Measurements from ENCODE around the gene DOCK3.
A peak's percentile ranks its signal among the peaks of the same experiment; 100 is the strongest.

Gene DOCK3

DNA sequence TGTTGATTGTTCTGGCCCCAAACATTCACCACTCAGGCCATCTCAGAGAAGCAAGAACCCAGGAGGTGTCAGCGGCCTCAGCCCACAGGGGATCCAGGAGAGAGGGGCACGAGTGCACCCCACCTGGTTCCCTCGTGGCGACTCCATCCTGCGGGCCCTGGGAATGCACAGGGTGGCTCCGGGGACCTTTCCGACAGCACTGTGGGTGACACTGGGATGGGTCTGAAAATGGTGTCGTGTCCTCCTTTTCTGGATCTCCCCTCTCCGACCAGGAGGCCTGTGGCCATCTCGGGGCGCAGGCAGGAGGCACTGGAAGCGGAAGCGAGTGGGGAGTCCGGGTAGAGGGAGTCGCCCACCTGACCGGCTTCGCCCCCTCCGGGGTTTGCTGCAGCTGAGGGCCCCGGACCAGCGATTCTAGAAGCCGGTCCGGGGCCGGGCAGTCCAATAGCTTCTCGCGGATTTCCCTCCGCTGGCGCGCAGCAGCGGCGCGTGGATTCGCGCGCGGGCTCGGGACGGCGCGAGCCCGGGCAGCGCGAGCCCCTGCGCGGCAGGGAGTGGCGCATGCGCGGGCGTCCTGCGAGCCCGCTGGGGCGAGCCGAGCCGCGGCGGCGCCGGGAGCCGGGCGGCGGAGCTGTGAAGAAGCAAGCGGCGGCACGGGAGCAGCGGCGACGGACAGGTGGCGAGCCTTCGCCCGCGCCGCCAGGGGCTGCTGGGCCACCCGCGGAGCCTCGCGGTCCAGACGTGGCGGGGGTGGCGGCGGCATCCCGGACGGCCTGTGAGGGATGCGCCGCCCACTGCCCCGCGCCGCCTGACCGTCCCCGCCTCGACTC, at the start of gene DOCK3:
Gene DOCK3 (plus strand): TSS at position 579 of the 830 bp plus-strand sequence. CDS start 337 bp downstream, outside the sequence.
- DNase-seq: peak; percentile 57 to 61

- DNase-seq: no peak
These were observed 49.2 kb upstream of the DOCK3 start for GRCh38 chr3:50625231-50626182.

DNA sequence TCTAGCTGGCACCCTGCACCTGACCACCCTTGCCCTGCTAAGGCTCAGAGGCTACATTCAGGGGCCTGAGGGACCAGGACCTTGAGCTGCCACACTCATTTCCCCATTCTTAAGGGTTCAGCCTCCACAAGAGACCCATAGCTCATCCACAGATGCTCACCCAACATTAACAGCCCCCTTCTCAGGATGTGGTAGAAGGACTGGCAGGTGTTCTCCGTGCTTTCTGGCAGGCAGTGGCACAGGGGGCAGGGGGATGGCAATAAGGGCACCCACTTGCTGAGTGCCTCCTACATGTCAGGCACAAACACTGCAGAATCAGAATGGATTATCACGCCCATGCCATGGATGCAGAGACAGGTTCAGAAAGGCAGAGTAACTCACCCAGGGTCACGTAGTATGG, 48.3 kb upstream of the DOCK3 start:
- DNase-seq: no peak

DNA sequence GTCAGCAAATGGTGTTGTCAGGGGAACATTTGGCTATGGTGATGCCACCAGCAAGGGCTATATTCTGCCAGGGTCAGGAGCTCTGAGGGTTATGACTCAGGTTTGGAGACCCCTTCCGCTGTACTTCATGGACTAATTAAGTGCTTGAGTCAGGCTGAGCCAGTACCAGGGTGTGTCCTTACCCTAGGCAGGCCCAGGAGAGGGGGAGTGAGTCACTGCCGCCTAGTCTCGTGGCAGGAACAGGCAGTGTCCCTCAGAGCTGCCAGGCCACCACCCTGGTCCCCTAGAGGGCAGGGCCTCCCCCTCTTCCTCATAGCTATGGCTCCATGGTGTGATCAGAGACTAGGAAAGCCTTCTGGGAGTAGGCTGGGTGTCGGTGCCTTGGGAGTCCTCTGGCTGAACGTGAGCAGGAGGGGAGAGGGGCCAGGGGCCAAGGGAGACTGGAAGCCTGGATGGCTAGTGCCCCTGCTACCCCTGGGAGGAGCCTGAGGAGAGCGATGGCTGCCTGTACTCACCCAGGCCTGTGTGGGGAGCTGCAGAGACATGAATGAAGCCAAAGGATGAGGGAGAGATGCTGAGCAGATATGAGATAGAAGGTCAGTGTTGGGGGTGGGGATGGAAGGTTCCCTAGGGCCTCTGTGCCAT, 47.2 kb upstream of the DOCK3 start:
- peak in 1 of 2 donors; percentile 82 for DNase-seq

DNA sequence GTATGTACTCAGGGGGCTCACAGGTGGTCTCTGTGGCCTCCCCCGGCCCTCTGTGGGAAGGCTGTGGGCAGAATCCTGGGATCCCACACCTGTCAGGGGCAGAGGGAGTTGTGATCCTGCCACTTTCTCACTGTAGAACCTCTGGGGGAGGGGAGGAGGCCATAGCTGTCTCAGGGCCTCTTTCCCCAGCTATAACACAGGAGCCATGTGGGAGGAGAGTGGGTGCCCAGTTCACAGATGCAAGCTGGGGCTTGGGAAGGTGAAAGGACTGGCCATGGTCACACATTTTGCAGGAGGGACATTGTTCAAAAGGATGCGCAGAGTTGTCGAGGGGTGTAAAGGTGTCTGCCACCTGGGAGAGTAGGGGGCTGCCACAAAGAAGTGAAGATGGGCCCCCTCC, 46.1 kb upstream of the DOCK3 start:
- no peak for DNase-seq

DNA sequence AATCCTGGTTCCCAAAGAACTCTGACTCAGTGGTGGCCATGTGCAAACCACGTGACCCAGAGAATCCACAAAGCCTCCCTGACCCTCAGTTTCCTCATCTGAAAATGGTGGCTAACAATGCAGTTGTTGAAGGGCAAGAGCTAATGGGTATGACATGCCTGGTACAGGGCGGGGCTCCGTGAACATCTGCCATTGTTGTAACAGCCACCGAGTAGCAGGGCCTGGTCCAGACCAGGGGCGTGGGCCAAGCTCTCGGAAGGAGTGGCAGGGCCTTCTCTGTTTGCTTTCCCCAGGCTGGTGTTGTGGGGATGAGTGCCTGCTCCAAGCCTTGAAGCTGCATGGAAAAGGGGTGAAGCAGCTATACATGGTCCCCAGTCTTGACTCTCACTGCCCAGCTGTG, 44.3 kb upstream of the DOCK3 start:
- no peak for DNase-seq

GRCh38 chr3:50630877-50631276, 43.9 kb upstream of the DOCK3 start:
- DNase-seq: no peak

DNA sequence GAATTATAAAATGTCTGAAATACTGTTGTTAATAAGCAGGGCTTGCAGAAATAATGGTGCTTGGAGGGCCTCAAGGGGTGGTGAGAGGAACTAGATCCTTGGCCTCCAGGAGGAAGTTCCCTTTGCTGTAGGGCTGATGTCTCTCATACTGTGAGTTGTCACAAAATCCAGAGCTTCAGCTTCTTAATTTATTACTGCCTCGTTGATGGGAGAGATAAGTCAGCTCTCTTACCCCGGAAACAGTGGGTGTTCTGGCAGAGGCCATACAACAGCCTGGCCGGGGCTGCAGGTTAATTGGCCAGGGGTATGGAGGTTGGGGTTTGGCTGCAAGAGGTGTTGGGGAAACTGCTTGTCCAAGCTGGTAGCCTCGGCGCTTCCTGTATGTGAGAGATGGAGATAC, 42.3 kb upstream of the DOCK3 start:
- DNase-seq: no peak

DNA sequence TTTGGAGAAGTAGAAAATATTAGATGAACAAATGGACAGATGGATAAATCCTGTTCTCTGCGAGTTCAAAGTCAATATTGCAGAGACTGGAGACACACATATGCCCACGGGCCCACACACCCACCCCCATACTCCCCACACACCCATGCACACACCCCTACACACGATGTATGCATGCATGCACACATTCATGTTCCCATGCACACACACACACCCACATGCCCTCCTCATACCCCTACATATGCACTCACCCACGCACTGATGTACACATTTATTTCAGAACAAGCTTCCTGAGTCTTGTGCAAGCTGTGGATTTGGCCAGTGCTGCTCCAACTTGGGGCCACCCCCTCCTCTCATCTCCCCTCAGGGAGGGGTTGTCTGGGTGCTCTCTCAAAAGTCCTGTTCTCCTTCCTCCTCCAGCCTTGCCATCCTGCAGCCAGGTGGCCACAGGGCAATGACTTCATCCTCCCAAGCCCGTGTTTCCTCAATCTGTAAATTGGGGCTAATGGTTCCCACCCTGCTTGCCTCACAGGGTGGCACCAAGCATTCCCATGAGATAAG, 41.4 kb upstream of the DOCK3 start:
- no peak for DNase-seq

DNA sequence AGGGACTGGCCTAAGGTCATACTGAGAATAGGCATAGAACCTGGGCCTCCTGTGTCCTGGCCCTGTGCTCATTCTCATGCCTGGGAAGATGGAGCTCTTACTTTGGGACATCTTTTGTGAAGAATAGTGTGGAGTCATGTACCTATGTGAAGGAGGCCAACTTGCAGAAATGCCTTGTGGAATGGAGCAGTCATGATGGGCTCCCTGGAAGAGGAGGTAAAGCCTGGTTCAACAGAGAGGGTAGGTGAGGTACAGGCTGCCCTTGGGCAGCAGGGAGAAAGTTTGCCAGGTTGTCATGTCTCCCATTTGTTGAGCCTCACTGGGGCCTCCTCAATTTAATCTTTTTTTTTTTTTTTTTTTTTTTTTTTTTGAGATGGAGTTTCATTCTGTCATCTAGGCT, 39.7 kb upstream of the DOCK3 start:
- DNase-seq: no peak

GRCh38 chr3:50637011-50637410, 37.7 kb upstream of the DOCK3 start:
- DNase-seq: no peak

DNA sequence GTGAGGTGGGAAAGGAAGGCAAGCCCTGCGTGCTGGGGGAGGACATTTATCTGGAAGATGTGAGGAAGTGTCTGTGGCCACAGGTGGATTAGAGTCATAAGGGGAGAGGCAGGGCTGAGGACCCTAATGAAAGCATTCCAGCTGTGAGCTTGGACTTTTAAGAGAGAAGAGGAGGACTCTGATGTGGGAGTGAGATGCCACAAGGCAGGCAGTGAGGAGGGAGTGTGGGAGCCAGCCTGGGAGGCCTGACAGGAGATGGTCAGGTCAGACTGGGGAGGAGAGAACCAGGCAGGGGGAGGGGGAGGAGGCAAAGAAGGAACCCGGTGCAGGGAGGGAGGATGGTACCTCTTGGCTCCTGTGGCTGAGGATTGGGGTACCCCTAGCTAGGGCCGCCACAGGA, 36.8 kb upstream of the DOCK3 start:
- no peak for DNase-seq

DNA sequence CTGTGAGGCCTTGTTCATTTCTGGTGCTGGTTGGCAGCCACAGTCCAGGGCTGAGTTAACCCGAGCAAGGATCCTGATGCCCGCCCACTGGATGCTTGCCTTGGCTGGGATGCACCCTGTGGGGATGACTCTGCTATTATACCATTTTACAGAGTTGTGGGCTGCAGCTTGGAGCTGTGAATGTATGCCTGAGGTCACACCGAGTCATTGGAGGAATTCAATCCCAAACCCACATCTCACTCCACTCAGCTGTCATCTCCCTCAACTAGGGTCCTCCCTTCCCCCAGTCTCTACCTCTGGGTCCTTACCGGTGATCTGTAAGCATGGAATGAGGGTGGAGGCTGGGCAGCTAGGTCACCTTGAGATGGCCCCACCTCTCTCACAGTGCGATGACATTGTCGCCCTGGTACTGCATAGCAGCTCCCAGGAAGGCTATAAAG, 35.7 kb upstream of the DOCK3 start:
- no peak for DNase-seq

DNA sequence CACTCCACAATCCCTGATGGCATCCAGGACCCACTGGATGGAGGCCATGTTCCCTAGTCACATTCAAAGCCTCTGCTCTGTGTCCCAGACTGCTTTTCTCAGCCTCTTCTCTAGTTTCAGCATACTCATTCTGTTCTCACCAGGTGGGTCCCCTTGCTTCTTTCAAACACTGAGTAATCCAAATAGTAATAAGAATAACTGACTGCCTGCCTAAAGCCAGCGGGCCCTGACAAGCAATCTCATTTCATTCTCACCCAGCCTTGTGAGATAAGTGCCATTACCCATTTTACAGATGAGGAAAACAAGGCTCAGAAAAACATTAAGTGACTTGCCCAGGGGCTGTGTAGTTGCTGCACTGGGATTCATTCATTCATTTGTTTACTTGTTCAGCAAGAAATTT, 32.3 kb upstream of the DOCK3 start:
- DNase-seq: no peak

- no peak for DNase-seq
These were observed 30.2 kb upstream of the DOCK3 start for GRCh38 chr3:50644561-50644960.

DNA sequence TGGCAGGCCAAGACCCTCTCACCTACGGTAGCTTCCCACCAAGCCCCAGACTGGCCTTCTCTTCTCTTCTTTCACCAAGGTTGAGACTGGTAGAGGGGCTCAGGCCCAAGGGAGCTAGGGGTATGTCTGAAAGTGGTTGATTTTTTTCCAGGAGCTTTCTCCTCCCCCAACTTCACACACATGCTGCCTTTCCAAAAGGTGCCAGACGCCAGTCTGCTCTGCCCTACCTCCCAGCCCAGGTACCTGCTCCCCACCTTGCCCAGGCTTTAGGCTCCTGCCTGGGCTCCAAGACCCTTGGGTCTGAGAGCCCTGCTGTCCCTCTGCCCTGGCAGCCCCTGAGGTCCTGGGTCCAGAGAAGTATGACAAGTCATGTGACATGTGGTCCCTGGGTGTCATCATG, 29.3 kb upstream of the DOCK3 start:
- no peak for DNase-seq

DNA sequence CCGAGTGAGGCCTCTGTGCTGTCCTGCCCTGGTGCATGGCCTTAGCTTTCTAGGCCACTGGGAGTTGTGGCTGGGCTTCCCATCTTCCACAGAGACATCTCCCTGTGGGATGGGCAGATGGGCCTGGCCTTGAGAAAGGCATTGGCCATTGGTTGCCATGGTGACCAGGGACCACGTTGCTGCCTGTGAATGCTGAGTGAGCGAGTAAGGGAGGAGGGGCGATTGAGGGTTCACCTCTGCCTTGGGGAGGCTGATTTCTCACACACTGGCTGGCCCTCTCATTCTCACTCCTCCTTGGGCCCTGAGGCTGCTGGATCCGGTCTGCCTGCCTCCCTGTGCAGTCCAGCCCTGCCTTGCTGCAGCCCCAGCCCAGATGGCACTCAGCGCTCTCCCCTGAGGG, 26.4 kb upstream of the DOCK3 start:
- DNase-seq: no peak

- DNase-seq: no peak
These were observed 25.8 kb upstream of the DOCK3 start for GRCh38 chr3:50648944-50649343.

GRCh38 chr3:50649451-50649931, 25.2 kb upstream of the DOCK3 start:
- DNase-seq: no peak

DNA sequence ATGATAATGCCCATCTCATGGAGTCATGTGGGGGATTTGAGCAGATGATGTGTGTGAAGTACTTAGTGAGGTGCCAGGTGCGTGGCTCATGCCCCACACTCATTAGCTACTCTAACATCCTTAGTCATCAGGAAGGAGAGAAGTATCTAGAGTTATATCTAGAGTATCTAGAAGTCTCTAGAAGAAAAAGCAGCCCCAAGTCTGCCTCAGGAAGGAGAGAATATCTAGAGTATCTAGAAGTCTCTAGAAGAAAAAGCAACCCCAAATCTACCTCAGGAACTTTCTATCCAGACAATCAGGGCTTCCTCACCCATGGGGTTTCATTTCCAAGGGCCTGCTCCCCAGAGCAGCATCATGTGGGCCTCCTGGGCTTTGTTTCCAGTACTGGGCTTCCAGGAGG, 24.7 kb upstream of the DOCK3 start:
- DNase-seq: no peak

GRCh38 chr3:50651445-50651844, 23.3 kb upstream of the DOCK3 start:
- DNase-seq: no peak

DNA sequence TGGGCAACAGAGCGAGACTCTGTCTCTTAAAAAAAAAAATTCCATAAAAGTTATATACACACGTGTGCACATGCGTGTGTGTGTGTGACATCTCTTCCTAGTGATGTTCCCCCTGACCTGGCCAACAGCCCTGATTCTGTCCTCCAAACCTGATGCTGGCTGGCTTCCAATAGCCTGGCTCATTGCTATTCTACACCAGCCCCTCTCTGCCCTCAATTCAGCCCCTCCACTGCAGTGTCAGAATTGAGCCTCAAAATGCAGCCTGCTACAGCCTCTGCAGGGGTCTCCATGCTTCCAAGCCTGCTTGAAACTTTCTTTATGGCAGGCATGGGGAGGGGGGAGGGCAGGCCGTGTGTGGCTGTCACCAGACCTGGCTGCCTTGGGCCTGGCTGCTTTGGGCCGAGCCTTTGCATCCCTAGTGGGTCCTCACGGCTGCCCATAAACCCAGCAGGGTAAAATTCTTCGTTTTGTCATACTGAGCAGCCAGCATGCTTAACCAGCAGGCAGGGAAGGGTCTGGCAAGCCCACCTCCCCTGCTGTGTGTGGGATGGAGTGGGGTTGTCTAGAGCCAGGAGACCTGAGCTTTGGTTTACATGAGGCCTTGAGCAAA, 22.7 kb upstream of the DOCK3 start:
- no peak for DNase-seq
